NCI-H187 treated with DMSO at 0.1 percent for 48 hours (cell line): Measurements from ENCODE around the gene ATXN1.

Experiments
- DNase-seq: peaks from one replicate; lab custom pipeline; 2025; lab: John Stamatoyannopoulos, UW

The ATXN1 gene

GRCh38 chr6:16673011-16673797 lies 88.1 kb downstream of the ATXN1 start:
- no peak for DNase-seq

GRCh38 chr6:16671302-16672289 lies 89.7 kb downstream of the ATXN1 start:
- DNase-seq, result no peak

GRCh38 chr6:16670617-16671051 lies 90.6 kb downstream of the ATXN1 start:
- no peak for DNase-seq

- DNase-seq, result no peak
Measured at GRCh38 chr6:16670183-16670582, 91.1 kb downstream of the ATXN1 start.

- no peak for DNase-seq
Measured at GRCh38 chr6:16669227-16669626, 92.0 kb downstream of the ATXN1 start.

GRCh38 chr6:16667509-16667908 lies 93.8 kb downstream of the ATXN1 start:
- no peak for DNase-seq

- no peak for DNase-seq
Measured at GRCh38 chr6:16665992-16666391, 95.3 kb downstream of the ATXN1 start.

- DNase-seq, result no peak
Measured at GRCh38 chr6:16665182-16665581, 96.1 kb downstream of the ATXN1 start.

GRCh38 chr6:16663901-16664300 lies 97.4 kb downstream of the ATXN1 start:
- no peak for DNase-seq

GRCh38 chr6:16660157-16660497 lies 101.1 kb downstream of the ATXN1 start:
- no peak for DNase-seq

- no peak for DNase-seq
Measured at GRCh38 chr6:16659466-16660156, 101.6 kb downstream of the ATXN1 start.

GRCh38 chr6:16658348-16659034 lies 102.8 kb downstream of the ATXN1 start:
- DNase-seq, result no peak

- no peak for DNase-seq
Measured at GRCh38 chr6:16657768-16658167, 103.5 kb downstream of the ATXN1 start.

- DNase-seq, result no peak
Measured at GRCh38 chr6:16656451-16656850, 104.8 kb downstream of the ATXN1 start.

- DNase-seq, result no peak
Measured at GRCh38 chr6:16654701-16655100, 106.6 kb downstream of the ATXN1 start.

GRCh38 chr6:16653226-16653625 lies 108.0 kb downstream of the ATXN1 start:
- no peak for DNase-seq

GRCh38 chr6:16651871-16652270 lies 109.4 kb downstream of the ATXN1 start:
- DNase-seq, result no peak

GRCh38 chr6:16649890-16650289 lies 111.4 kb downstream of the ATXN1 start:
- DNase-seq, result no peak

- DNase-seq, result no peak
Measured at GRCh38 chr6:16649241-16649640, 112.0 kb downstream of the ATXN1 start.

GRCh38 chr6:16648003-16648402 lies 113.3 kb downstream of the ATXN1 start:
- no peak for DNase-seq

GRCh38 chr6:16647422-16647821 lies 113.8 kb downstream of the ATXN1 start:
- DNase-seq, result no peak
